ENCODE measurements around the gene DDC. TPM values are rescaled to one million over a fixed set of nuclear protein-coding genes. Genes with fewer than 3 reads are reported as not detected.

DDC gene
- total RNA-seq, 4 donors from 2014 or later = not detected

GRCh38 chr7:50591098-50591479, 25.9 kb upstream of the DDC start:
- 95% methylated on average over 5 of the region's 5 CpGs for WGBS
- no peaks in the 10 kb centered on the region for H3K9me3 ChIP-seq
- TF ChIP-seq EP300 (IDR thresholded peaks at IDR 0.05) (no peak), POLR2AphosphoS5 (IDR thresholded peaks at IDR 0.05) (no peak), CTCF (IDR thresholded peaks at IDR 0.05) (no peak), POLR2A (IDR thresholded peaks at IDR 0.05; ENCODE audit: low read depth) (no peak)
- H3K4me3 ChIP-seq = no peak overlapping the region
- intact Hi-C loops (cut with DNase I) = loop anchor here (10.0 kb wide), 1 partner anchor 564 kb away; no protein-coding TSS in a partner anchor
- no peaks in the 10 kb centered on the region for H3K27me3 ChIP-seq
- H3K36me3 ChIP-seq = peaks cover 15 to 48% (median 37%) of the 10 kb centered on the region in 4 donors
- peaks cover 0 to 9% (median 0%) of the 10 kb centered on the region in 4 donors for H3K4me1 ChIP-seq
- no peak for DNase-seq (ENCODE audit: extremely low spot score)
- no peak overlapping the region for H3K27ac ChIP-seq (replicated peaks in 1 of 4)

GRCh38 chr7:50590535-50590934, 25.3 kb upstream of the DDC start:
- Histone ChIP-seq H3K27ac (replicated peaks in 1 of 4) (no peak overlapping the region), H3K36me3 (peaks cover 15 to 45% (median 37%) of the 10 kb centered on the region in 4 donors), H3K4me1 (peaks cover 0 to 5% (median 0%) of the 10 kb centered on the region in 4 donors), H3K4me3 (no peak overlapping the region), H3K9me3 (no peaks in the 10 kb centered on the region), H3K27me3 (no peaks in the 10 kb centered on the region)
- WGBS = 97% methylated on average over 13 of the region's 13 CpGs
- no peak for DNase-seq (ENCODE audit: extremely low spot score)
- intact Hi-C loops (cut with DNase I) = loop anchor here (10.0 kb wide), 1 partner anchor 564 kb away; no protein-coding TSS in a partner anchor
- TF ChIP-seq POLR2AphosphoS5 (IDR thresholded peaks at IDR 0.05) (no peak), CTCF (IDR thresholded peaks at IDR 0.05) (no peak), EP300 (IDR thresholded peaks at IDR 0.05) (no peak), POLR2A (IDR thresholded peaks at IDR 0.05; ENCODE audit: low read depth) (no peak)

- DNase-seq (ENCODE audit: extremely low spot score) = no peak
- intact Hi-C loops (cut with DNase I) = no loop called here
- no peak overlapping the region for H3K4me3 ChIP-seq
- H3K27me3 ChIP-seq = no peaks in the 10 kb centered on the region
- no peaks in the 10 kb centered on the region for H3K4me1 ChIP-seq
- no peak for TF ChIP-seq CTCF (IDR thresholded peaks at IDR 0.05)
- TF ChIP-seq POLR2AphosphoS5 (IDR thresholded peaks at IDR 0.05) = no peak
- TF ChIP-seq POLR2A (IDR thresholded peaks at IDR 0.05; ENCODE audit: low read depth) = no peak
- no peak for TF ChIP-seq EP300 (IDR thresholded peaks at IDR 0.05)
- H3K27ac ChIP-seq (replicated peaks in 1 of 4) = no peak overlapping the region
- WGBS = 79% methylated on average over 2 of the region's 2 CpGs
- H3K36me3 ChIP-seq = peaks cover 15 to 33% (median 32%) of the 10 kb centered on the region in 4 donors
- H3K9me3 ChIP-seq = peaks cover 0 to 1% (median 0%) of the 10 kb centered on the region in 4 donors
Measured at GRCh38 chr7:50589364-50589763, 24.2 kb upstream of the DDC start.

GRCh38 chr7:50588937-50589336, 23.7 kb upstream of the DDC start:
- Histone ChIP-seq H3K4me3 (no peak overlapping the region), H3K27me3 (no peaks in the 10 kb centered on the region), H3K4me1 (no peaks in the 10 kb centered on the region), H3K36me3 (peaks cover 15 to 29% (median 27%) of the 10 kb centered on the region in 4 donors), H3K9me3 (peaks cover 0 to 6% (median 0%) of the 10 kb centered on the region in 4 donors), H3K27ac (replicated peaks in 1 of 4) (no peak overlapping the region)
- DNase-seq (ENCODE audit: extremely low spot score) = no peak
- intact Hi-C loops (cut with DNase I) = no loop called here
- 88% methylated on average over 8 of the region's 8 CpGs for WGBS
- TF ChIP-seq EP300 (IDR thresholded peaks at IDR 0.05) (no peak), CTCF (IDR thresholded peaks at IDR 0.05) (peak in 1 of 3 experiments; percentile 20)

- Histone ChIP-seq H3K27ac (replicated peaks in 1 of 4) (no peak overlapping the region), H3K36me3 (peaks cover 9 to 19% (median 17%) of the 10 kb centered on the region in 4 donors), H3K4me3 (no peak overlapping the region), H3K27me3 (no peaks in the 10 kb centered on the region), H3K9me3 (peaks cover 0 to 13% (median 2%) of the 10 kb centered on the region in 4 donors), H3K4me1 (no peaks in the 10 kb centered on the region)
- intact Hi-C loops (cut with DNase I) = no loop called here
- TF ChIP-seq CTCF (IDR thresholded peaks at IDR 0.05) (no peak), POLR2AphosphoS5 (IDR thresholded peaks at IDR 0.05) (no peak), EP300 (IDR thresholded peaks at IDR 0.05) (no peak), POLR2A (IDR thresholded peaks at IDR 0.05; ENCODE audit: low read depth) (no peak)
- DNase-seq (ENCODE audit: extremely low spot score) = no peak
- WGBS = 90% methylated on average over 6 of the region's 6 CpGs
Measured at GRCh38 chr7:50587737-50588136, 22.5 kb upstream of the DDC start.

All from esophagus muscularis mucosa (tissue), 4 donors.